Mesenchymal stem cell (in vitro differentiated cells and primary cell): ENCODE data around the gene CSNK1D.

Source experiments
- DNase-seq: peaks from one replicate; pipeline ENCODE4 v3.0.0-alpha.2; 2013
- H2AFZ ChIP-seq: one replicate; pipeline ENCODE4 v1.6.1; 2013; ENCODE audit warnings: low read depth, mild to moderate bottlenecking, control low read depth, inconsistent platforms, low read length, moderate library complexity
- H2AK5ac ChIP-seq: 2 replicates; pipeline ENCODE4 v1.6.1; 2013; ENCODE audit warnings: low read length, moderate library complexity, mild to moderate bottlenecking, inconsistent platforms; ENCODE audit not compliant: severe bottlenecking
- H2BK120ac ChIP-seq: one replicate; pipeline ENCODE4 v1.6.1; 2013; ENCODE audit warnings: low read depth, mild to moderate bottlenecking, inconsistent platforms, low read length, moderate library complexity
- H2BK12ac ChIP-seq, 2 experiments: one replicate each; pipeline ENCODE4 v1.6.1; 2013; ENCODE audit warnings: inconsistent platforms in 2 of 2, low read length in 2 of 2, mild to moderate bottlenecking in 2 of 2, moderate library complexity in 2 of 2, control low read depth in 1 of 2
- H2BK15ac ChIP-seq: one replicate; pipeline ENCODE4 v1.6.1; 2013; ENCODE audit warnings: mild to moderate bottlenecking, low read depth, inconsistent platforms; ENCODE audit not compliant: poor library complexity, severe bottlenecking
- H2BK5ac ChIP-seq: 2 replicates; pipeline ENCODE4 v1.6.1; 2013; ENCODE audit warnings: low read depth, mild to moderate bottlenecking, low read length, control low read depth, inconsistent platforms; ENCODE audit not compliant: poor library complexity, severe bottlenecking
- H3K14ac ChIP-seq, 2 experiments: one replicate each; pipeline ENCODE4 v1.6.1; 2013; ENCODE audit warnings: inconsistent platforms in 2 of 2, low read length in 2 of 2, control low read depth in 1 of 2, mild to moderate bottlenecking in 1 of 2, moderate library complexity in 1 of 2
- H3K18ac ChIP-seq, 2 experiments: one replicate each; pipeline ENCODE4 v1.6.1; 2013; ENCODE audit warnings: inconsistent platforms in 2 of 2, low read length in 2 of 2, control low read depth in 1 of 2, low read depth in 1 of 2, mild to moderate bottlenecking in 1 of 2
- H3K23ac ChIP-seq, 2 experiments: one replicate each; pipeline ENCODE4 v1.6.1; 2013; ENCODE audit warnings: inconsistent platforms in 2 of 2, low read length in 2 of 2, mild to moderate bottlenecking in 2 of 2, moderate library complexity in 2 of 2, control low read depth in 1 of 2
- H3K27ac ChIP-seq: 2 replicates; pipeline ENCODE4 v1.5.1; 2013; ENCODE audit warnings: mild to moderate bottlenecking, moderate library complexity, low read length, control low read depth, inconsistent platforms; ENCODE audit not compliant: poor library complexity, severe bottlenecking
- H3K27me3 ChIP-seq, 2 experiments: 2 replicates each; pipeline versions ENCODE4 v1.6.1 to v1.7.0; 2013; ENCODE audit warnings: low read length in 2 of 2, mild to moderate bottlenecking in 2 of 2, moderate library complexity in 2 of 2, control low read depth in 1 of 2, inconsistent platforms in 1 of 2; ENCODE audit not compliant: control insufficient read depth in 1 of 2, insufficient read depth in 1 of 2
- H3K36me3 ChIP-seq, 2 experiments: 2 replicates each; pipeline versions ENCODE4 v1.6.1 to v1.7.0; 2013; ENCODE audit warnings: low read length in 2 of 2, control low read depth in 1 of 2, inconsistent platforms in 1 of 2, low read depth in 1 of 2, mild to moderate bottlenecking in 1 of 2; ENCODE audit not compliant: insufficient read depth in 2 of 2, control insufficient read depth in 1 of 2
- H3K4ac ChIP-seq, 2 experiments: one replicate each; pipeline ENCODE4 v1.6.1; 2013; ENCODE audit warnings: inconsistent platforms in 2 of 2, low read length in 2 of 2, mild to moderate bottlenecking in 2 of 2, moderate library complexity in 2 of 2, control low read depth in 1 of 2, low read depth in 1 of 2
- H3K4me1 ChIP-seq: 2 replicates; pipeline ENCODE4 v1.6.1; 2013; ENCODE audit warnings: low read depth, low read length, control low read depth; ENCODE audit not compliant: control insufficient read depth, insufficient read depth
- H3K4me2 ChIP-seq: 2 replicates; pipeline ENCODE4 v1.6.1; 2013; ENCODE audit warnings: low read length, mild to moderate bottlenecking, inconsistent platforms; ENCODE audit not compliant: poor library complexity, severe bottlenecking
- H3K4me3 ChIP-seq, 2 experiments: 2 replicates each; pipeline versions ENCODE4 v1.5.1 to v1.7.0; 2013; ENCODE audit warnings: low read length in 2 of 2, mild to moderate bottlenecking in 2 of 2, control low read depth in 1 of 2, low read depth in 1 of 2; ENCODE audit not compliant: insufficient read depth in 1 of 2
- H3K79me1 ChIP-seq: replicated peaks from 2 replicates; pipeline ENCODE4 v1.6.1; 2013; ENCODE audit warnings: mild to moderate bottlenecking, control low read depth, low read length, inconsistent platforms; ENCODE audit not compliant: poor library complexity, severe bottlenecking
- H3K9ac ChIP-seq: 2 replicates; pipeline ENCODE4 v1.7.0; 2013; ENCODE audit warnings: mild to moderate bottlenecking, low read length, moderate library complexity
- H3K9me3 ChIP-seq: 2 replicates; pipeline ENCODE4 v1.7.0; 2013; ENCODE audit warnings: mild to moderate bottlenecking, low read length; ENCODE audit not compliant: control insufficient read depth
- H4K8ac ChIP-seq: one replicate; pipeline ENCODE4 v1.6.1; 2013; ENCODE audit warnings: inconsistent platforms, mild to moderate bottlenecking, low read length, moderate library complexity
- H4K91ac ChIP-seq: one replicate; pipeline ENCODE4 v1.6.1; 2013; ENCODE audit warnings: mild to moderate bottlenecking, low read length, inconsistent platforms
- WGBS: methylation state at CpG from one replicate; pipeline ENCODE4 v1.1.7; 2013; ENCODE audit warnings: mixed read lengths; 5-methylcytosine and 5-hydroxymethylcytosine counted together

The CSNK1D gene

DNA sequence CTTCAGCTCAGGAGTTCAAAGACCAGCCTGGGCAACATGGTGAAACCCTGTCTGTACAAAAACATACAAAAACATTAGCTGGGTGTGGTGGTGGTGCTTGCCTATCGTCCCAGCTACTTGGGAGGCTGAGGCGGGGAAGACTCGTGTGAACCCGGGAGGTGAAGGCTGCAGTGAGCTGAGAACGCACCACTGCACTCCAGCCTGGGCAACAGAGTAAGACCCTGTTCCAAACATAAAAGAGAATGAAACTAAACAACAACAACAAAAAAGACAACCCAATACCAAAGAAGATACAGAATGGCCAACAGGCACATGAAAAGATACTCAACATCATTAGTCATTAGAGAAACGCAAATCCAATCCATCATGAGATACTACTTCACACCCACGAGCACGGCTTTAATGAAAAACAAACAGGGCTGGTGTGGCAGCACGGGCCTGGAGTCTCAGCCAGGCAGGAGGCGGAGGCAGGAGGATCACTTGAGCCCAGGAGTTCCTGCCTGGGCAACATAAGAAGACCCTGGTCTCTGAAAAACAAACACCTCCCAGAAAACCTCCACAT is 52.1 kb downstream of the CSNK1D start:
- Histone ChIP-seq H3K27me3 (no peaks in the 10 kb centered on the region), H3K4me2 (no peak overlapping the region), H3K23ac (peak overlapping the region in 1 of 2 experiments; percentile 36), H3K9ac (no peak overlapping the region), H3K4me3 (no peak overlapping the region), H3K14ac (no peak overlapping the region), H3K79me1 (peaks cover 8% of the 10 kb centered on the region), H3K18ac (no peak overlapping the region), H3K9me3 (no peaks in the 10 kb centered on the region), H2BK15ac (no peak overlapping the region), H3K4ac (peak overlapping the region in 1 of 2 experiments; percentile 47), H2BK12ac (no peak overlapping the region), H4K91ac (no peak overlapping the region), H2AK5ac (no peak overlapping the region), H3K36me3 (no peaks in the 10 kb centered on the region), H2AFZ (no peak overlapping the region), H3K27ac (no peak overlapping the region), H2BK5ac (no peak overlapping the region), H3K4me1 (peaks cover 41% of the 10 kb centered on the region), H2BK120ac (peak overlapping the region; percentile 50), H4K8ac (peak overlapping the region; percentile 76)
- no peak for DNase-seq
- 77% methylated on average over 10 of the region's 10 CpGs for WGBS

DNA sequence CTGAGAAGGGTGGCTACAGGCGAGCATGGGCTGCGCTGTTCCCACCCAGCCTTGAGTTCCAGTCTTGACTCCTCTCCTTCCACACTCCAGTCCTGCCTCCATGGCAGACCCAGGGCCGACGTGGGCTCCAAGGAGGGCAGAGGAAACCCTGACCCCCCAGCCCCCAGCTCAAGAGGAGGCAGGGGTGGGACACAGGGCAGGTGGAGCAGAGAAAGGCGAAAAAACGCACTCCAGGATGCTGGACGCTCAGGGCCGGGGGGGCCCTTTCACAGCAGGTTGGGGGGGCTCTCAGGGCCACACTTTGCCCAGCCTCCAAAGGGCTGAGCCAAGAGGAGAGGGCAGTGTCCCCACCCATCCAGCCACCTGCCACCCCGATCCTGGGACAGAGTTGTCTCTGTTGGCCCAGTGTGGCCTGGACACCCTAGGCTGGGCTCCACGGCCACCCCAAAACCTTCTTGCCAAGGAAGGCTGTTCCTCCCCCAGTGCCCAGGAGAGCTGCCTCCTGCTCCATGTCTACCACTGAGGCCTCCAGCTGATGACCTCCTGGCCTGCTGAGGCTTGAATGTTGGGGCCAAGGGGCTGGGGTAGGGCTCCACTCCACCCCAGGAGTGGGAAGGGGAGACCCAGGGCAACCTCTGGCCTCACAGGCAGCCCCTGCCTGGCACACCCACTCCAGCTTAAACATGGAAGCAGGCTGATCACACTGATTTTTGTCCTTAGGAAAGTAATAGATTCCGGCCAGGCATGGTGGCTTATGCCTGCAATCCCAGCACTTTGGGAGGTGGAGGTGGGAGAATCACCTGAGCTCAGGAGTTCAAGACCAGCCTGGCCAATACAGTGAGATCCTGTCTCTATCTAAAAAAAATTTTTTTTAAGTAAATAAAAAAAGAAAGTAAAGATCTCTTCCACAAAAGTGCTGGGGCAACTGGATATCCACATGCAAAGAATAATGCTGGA is 53.5 kb downstream of the CSNK1D start:
- Histone ChIP-seq H3K27ac (no peak overlapping the region), H2BK15ac (peak overlapping the region; percentile 31), H3K4me1 (peaks cover 42% of the 10 kb centered on the region), H3K23ac (no peak overlapping the region), H3K9me3 (no peaks in the 10 kb centered on the region), H3K18ac (peak overlapping the region; percentile 15 to 61), H3K14ac (no peak overlapping the region), H2BK5ac (no peak overlapping the region), H4K91ac (peak overlapping the region; percentile 91), H4K8ac (no peak overlapping the region), H3K79me1 (peaks cover 8% of the 10 kb centered on the region), H2BK120ac (peak overlapping the region; percentile 97), H3K4me3 (no peak overlapping the region), H2AK5ac (no peak overlapping the region), H3K27me3 (no peaks in the 10 kb centered on the region), H3K4ac (peak overlapping the region; percentile 24 to 62), H2AFZ (no peak overlapping the region), H3K4me2 (no peak overlapping the region), H3K9ac (no peak overlapping the region), H2BK12ac (peak overlapping the region; percentile 69 to 100), H3K36me3 (peaks cover 0 to 2% of the 10 kb centered on the region in 2 experiments)
- no peak for DNase-seq
- WGBS, result 88% methylated on average over 9 of the region's 11 CpGs

DNA sequence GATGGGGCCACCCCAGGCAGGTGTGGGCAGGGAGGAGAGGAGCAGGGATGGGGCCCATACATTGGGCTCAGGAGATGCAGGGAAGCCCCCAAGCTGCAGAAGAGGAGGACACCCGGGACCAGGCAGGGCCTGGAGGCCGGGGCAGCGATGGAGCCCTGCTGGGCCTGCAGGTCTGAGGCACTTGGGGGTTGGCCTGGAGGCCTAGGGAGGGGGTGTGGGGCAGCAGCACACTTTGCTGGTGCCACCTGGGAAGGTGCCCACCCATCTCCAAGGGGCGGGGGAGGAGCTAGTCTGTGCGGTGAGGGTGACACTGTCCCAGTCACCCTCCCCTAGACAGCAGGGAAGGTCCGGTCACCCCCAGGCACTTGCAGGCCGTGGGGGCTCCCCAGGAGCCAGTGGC is 54.4 kb downstream of the CSNK1D start:
- H4K8ac ChIP-seq, result peak overlapping the region; percentile 92
- H2AFZ ChIP-seq, result no peak overlapping the region
- H3K9ac ChIP-seq, result no peak overlapping the region
- peak overlapping the region; percentile 95 to 100 for H2BK12ac ChIP-seq
- H3K4me2 ChIP-seq, result no peak overlapping the region
- peak overlapping the region; percentile 97 for H2BK120ac ChIP-seq
- DNase-seq, result no peak
- H3K4me3 ChIP-seq, result no peak overlapping the region
- H3K4ac ChIP-seq, result peak overlapping the region; percentile 69 to 100
- WGBS, result over 99% methylated on average over 7 of the region's 7 CpGs
- peak overlapping the region; percentile 24 for H2BK5ac ChIP-seq
- H3K18ac ChIP-seq, result peak overlapping the region; percentile 90
- H3K27ac ChIP-seq, result no peak overlapping the region
- H3K14ac ChIP-seq, result peak overlapping the region in 1 of 2 experiments; percentile 87
- H2BK15ac ChIP-seq, result peak overlapping the region; percentile 66
- no peaks in the 10 kb centered on the region for H3K27me3 ChIP-seq
- H2AK5ac ChIP-seq, result peak overlapping the region; percentile 95
- peak overlapping the region; percentile 91 for H4K91ac ChIP-seq
- H3K23ac ChIP-seq, result no peak overlapping the region
- H3K9me3 ChIP-seq, result no peaks in the 10 kb centered on the region
- H3K4me1 ChIP-seq, result peaks cover 47% of the 10 kb centered on the region
- H3K36me3 ChIP-seq, result peaks cover 0 to 2% of the 10 kb centered on the region in 2 experiments
- H3K79me1 ChIP-seq, result peaks cover 8% of the 10 kb centered on the region
